ENCODE measurements around the gene ANXA11.

The ANXA11 gene

DNA sequence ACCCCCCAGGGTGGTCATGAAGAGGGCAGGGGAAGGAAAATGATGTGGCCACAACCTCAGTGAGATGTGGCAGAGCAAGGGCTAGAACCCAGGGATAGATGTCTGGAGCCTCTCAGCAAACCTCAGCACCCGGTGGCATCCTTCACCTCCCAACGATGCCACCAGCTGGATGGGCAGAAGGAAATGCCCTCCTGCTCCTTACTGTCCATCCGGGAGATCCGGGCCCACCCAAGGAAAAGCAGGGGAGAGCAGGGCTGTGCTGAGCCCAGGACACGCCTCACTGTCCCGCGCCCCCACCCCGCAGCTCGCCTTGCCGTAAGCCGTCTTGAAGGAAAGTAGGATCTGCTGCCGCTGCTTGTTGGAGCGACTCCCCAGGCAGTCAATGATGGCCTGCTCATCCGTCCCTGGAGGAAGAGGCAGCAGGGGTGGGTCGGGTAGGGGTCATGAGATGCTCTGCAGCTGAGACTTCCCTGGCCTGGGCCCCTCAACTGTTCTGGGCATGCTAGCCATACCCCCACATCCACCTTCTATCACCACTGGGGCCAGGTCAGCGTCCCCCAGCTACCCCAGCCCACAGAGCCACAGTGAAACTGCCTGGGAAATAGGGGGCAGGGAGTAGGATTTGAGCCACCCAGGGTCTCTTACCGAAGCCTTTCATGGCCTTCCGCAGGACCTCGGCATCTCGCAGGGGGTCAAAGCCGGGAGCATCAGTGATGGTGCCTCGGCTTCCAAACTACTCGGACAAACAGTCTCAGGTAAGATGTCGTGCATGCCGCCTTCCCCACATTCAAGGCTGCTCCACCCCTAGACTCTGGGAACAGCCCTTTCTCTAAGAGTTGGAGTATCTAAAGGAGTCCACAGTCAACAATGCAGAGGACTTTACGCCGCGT is 38.5 kb downstream of the ANXA11 start:
- DNase-seq (ENCODE audit: low read depth in 3 of 3, low spot score in 1 of 3) = no peak

DNA sequence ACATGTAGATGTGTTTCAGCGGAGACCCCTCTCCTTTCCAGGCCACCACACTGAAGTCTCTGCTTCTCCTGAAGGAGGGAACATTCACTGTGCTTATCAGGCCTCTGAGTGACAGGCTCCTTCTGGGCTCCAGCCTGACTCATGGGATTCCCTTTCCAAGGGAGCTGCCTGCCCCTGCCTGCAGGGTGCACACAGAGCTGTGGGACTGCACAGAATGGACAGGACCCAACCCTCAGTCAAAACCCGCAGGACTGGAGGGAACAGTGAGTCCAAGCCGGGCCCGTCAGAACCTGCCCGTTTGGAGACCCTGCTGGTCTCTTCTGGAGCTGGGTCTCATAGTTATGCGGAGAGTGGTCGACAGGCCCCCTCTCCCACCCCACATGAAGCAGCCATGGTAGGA is 40.2 kb downstream of the ANXA11 start:
- DNase-seq (ENCODE audit: low read depth in 3 of 3, low spot score in 1 of 3) = no peak

DNA sequence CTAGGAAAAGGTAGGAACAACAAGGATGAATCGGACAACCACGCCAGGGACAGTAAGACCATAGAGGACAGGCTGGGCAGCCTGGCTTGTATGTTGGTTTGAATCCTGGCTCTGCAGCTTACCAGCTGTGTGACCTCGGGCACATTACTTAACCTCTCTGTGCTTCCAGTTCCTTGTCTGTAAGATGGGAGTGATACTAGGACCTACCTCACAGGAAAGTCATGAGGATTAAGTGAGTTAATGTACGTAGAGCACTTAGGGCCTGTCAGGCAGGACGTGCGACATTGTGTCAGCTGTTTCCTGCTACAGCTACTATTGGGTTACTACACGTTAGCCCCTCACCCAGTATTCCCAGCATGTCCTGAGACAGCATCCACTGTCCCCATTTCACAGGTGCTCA is 40.7 kb downstream of the ANXA11 start:
- no peak for DNase-seq (ENCODE audit: low read depth in 3 of 3, low spot score in 1 of 3)

DNA sequence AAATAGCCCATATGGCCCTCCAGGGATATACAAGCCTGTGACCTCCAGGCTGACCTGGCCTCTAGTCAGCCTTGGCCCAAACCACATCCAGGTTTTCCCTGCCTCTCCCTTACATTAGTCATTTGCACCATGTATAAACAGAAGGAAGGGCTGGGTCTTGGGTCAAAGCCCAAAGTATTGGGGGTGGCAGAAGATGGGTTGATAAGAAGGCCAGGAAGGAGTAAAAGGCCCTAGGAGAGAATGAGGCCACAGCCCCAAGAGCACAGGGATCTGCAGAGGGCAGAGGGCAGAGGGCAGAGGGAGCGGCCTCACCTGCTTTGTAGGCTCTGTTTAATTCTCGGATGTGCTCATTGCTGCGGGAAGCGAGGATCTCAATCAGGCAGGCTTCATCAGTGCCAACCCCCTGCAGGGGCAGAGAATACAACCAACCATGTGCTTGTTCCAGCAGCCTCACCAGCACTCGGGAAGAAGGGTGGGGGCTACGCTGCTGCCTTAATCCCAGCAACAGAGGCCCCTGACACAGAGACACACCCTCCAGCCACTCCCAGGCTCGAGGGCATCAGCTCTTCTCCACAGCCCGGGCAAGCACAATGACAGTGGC is 41.5 kb downstream of the ANXA11 start:
- DNase-seq (ENCODE audit: low read depth in 3 of 3, low spot score in 1 of 3) = no peak

DNA sequence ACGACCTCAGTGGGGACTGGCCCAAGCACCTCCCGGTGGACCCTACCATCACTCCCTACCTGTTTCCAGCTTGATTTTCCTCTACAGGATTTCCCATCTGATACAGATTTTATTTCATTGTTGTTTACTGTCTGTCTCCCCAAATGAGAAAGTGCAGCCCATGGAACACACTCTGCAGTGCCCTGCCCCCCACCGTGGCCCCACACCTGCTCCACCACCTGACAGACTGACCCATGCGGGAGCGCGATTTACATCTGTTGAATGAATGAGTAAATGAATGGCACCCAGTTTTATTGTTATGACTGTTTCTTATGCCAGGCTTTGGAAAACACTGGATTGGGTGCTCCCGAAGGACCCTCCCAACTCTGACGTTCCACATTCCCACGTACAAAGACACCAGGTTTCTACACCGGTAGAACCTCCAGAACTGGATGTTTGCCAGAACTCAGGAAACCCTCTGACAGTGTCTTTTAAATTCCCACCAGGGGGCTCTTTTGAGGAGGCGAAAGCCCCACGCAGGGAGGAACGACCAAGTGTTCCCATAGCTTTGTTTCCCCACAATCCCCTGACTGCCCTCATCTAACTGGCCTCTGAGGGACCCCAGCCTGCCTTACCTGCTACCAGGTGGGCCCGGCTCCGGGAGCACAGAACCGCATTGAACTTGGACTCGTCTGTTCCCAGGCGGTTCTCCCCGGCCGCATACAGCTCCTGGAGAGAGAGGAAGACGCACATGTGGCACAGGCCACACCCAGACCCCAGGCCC is 43.8 kb downstream of the ANXA11 start:
- no peak for DNase-seq (ENCODE audit: low read depth in 3 of 3, low spot score in 1 of 3)

DNA sequence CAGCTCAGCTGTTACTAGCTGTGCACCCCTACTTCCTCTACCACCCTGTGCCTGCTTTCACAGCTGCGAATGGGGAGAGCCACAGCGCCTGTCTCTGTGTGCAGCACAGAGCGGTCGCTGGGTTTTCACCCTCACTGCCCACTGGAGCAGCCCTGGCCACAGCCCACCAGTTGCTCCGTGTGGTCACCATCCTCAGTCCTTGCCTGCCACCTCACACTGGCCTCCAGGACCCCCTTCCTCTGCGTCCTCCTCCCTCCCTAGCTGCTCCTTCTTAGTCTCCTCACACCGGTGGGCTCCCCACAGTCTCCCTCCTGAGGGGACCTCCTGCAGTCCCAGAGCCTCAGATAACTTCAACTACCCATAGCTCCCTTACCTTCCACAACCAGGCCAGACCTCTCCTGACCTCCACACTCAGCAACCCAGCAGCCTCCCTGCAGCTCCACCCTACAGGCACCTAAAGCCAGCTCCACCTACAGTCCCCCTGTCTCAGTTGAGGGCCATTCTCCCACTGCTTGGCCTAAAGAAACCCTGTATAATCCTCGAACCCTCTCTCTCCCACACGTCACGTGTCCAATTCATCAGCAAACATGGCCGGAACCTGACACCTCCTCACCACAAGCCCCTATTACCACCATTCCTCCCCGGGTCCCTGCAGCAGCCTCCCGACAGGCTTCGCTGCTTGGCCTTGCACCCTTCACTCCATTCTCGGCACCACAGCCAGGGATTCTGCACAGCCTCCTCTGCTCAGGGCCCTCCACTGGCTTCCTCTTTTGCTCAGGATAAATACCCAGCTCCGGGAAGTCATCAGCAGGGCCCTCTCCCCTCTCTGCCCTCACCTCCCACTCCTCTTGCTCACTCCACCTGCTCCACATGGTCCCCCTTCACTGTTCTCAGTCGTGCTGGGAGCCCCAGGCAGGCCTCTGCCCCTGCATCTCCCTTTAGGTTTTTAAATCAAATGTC is 44.7 kb downstream of the ANXA11 start:
- DNase-seq (ENCODE audit: low read depth in 3 of 3, low spot score in 1 of 3) = no peak

DNA sequence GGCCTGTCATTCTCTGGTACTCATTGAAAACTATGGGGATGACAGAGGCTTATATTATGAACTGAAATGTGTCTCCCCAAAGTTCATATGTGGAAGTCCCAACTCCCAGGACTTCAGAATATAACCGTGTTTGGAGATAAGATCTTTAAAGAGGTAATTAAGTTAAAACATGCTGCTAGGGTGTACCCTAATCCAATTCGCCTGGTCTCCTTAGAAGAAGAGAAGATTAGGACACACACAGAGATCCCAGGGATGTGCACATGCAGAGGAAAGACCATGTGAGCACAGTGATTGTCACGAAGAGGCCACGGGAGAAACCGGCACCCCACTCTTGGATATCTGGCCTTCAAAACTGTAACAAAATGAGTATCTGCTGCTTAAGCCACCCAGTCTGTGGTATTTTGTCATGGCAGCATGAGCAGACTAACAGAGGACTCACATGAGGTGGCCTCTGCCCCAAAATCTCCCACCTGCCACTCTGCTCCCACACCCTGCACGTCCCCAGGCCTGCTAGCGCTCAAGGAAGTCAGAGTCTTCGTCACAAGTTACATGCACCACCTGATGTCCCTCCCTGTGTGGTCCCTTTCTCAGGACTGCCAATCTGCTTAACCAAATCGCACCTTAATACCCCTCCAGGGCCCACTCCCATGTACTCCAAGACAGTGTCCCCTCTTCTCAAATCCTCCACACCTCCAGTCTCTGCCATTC is 46.0 kb downstream of the ANXA11 start:
- no peak for DNase-seq (ENCODE audit: low read depth in 3 of 3, low spot score in 1 of 3)

DNA sequence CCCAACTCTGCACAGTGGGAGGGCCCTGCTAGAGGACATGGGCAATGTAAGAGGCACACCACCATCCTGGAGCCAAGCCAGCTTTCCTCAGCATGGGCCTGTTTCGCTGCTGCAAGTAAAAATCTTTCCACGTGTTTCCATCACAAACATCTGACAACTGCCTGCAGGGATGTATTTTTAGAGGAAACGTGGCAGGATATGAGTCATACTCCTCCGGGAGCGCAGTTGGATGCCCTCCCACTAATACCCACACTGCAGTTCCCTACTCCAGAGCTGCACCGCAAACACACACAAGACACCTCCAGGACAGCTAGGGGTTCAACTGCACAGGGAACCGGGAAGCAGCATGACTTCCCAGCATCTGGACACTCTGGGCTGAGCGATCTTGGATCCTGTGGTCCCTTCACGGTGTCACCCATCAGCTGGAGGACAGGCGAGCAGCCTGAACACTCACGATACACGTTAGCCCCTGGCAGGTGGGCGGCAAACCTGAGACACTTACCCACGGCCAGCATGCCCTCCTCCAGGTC is 46.7 kb downstream of the ANXA11 start:
- no peak for DNase-seq (ENCODE audit: low read depth in 3 of 3, low spot score in 1 of 3)

DNA sequence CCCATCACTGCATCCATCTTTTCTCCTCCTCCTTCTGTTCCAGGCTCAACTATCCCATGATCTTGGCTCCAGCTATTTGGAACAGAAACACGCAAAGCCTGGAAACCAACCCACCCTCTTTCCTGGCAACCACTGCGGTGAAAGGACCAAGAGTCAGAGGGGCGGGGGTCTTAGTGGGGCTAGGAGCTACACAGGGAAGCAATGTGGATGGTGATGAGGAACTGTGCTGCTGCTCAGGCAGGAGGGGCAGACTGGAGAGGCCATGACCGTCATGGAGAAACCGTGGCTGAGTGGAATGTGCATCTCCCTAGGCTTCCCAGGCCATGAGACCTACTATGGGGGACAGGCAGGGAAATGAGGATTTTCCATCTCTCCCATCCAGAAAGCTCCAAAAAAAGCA is 47.2 kb downstream of the ANXA11 start:
- DNase-seq (ENCODE audit: low read depth in 3 of 3, low spot score in 1 of 3) = no peak

DNA sequence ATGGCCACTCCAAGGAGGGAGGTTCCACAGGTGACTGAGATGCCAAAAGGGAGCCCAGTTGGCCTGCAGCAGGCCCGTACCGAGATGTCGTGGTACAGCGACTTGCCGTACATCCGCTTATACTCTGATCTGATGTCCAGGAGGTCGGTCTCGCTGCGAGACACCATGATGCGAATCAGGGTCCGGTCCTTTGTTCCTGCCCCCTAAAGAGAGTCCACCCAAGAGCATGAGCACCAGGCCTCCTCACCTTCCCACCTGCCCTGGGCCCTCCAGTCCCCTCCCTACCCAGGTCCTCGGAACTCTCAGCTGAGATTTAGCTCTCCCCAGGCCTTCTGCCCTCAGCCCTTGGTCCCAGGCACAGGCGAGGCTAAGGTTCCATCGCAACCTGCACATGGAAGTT is 47.8 kb downstream of the ANXA11 start:
- no peak for DNase-seq (ENCODE audit: low read depth in 3 of 3, low spot score in 1 of 3)

DNA sequence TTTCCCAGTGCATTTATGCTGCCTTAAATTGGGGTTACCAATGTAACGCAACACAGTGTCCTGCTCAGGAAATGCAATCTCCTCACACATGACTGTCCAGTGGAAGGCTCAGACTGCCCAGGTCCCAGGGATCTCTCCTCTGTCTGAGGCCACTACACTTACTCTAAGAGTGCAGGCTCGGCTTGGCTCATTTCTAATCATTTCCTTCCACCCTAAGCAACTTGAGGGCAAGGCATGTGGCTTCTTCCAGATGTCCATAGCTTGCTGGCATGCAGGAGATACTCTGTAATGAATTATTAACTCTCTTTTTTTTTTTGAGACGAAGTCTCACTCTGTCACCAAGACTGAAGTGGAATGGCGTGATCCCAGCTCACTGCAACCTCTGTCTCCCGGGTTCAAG is 49.1 kb downstream of the ANXA11 start:
- DNase-seq (ENCODE audit: low read depth in 3 of 3, low spot score in 1 of 3) = no peak

DNA sequence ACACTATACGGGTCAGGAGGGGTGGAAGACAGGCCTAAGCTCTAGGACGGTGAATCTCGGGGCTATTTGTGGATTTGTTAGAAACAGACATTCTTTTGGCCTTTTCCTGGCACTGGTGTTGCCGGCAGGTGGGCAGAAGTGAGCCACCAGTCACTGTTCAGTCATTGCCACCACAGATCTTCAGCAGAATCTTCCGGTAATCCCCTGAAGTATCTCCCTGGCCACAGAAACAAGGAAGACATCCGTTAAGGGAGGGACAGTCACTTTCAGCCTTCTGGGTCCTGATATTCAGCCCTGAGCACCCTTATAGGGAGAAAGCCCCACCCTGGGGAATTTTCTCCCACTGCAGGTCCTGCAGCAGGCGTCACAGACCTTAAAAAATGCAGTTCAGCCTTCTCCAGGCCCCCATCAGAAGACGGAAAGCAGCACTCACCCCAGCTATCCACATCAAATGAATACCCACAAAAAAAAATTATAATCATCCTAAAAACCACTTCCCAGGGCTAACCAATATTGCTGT is 49.6 kb downstream of the ANXA11 start:
- no peak for DNase-seq (ENCODE audit: low read depth in 3 of 3, low spot score in 1 of 3)

DNA sequence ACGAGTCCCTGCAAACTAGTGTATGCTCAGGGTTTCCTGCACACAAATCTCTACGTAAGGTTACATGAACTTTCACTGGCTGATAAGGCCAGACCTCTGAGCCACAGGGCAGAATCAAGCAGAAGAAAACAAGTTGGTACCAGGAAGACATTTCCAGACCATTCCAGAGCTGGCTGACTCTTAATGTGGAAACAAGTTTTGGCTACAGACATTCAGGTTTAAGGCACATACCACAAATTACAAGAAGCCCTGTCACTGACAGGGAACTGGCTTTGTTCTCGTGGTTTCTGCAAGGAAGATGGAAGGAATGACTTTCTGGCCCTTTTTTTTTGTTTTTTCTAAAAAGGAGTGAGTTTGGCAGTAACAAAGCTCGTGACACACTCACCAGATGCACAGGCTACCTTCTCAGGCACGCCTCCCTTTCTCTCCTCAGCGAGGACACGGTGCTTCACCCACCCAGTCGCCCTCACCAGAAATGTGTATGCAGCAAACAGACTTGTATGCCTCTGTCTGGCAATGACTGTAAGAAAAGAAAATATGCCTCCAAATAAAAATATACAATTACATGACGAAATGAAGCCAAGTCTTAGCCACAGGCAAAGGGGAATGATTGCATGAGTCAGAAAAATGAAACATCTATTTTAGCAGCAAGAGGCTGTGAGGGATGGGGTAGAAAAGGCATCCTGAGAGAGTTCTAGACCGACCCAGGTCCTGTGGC is 50.2 kb downstream of the ANXA11 start:
- no peak for DNase-seq (ENCODE audit: low read depth in 3 of 3, low spot score in 1 of 3)

DNA sequence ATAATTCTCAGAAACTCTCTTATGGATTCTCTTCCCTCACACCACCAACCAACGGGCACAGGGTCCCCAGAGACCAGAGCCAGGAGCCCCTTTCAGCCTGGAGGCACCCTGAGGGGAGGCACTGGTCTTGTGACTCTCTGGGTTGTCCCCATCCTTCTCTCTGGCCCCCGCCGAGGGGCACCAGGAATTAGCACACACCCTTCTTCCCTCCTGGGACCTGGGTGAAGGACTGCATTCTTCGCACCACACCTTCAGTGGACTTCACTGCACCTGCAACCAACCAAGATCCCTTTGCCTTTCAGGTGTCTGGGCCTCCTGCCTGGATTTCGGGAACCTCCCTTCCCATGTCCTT is 50.7 kb downstream of the ANXA11 start:
- no peak for DNase-seq (ENCODE audit: low read depth in 3 of 3, low spot score in 1 of 3)

DNA sequence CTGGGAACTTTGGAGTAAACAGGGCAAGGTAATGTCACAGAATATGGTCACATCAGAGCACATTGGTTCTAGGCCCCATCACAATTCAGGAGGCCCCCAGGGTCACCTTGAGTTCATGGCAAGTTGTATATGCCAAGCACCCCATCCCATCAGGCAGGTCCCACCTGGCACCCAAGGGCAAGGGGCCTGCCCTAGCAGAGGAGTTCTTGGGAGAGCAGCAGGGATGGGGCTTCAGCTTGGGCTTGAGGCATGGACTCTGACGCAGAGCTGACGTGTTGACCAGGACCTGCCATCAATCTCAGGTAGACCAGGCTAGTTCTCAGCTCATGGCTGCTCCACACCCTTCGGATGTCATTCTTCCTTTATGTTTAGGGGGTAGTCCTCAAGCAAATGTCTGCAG is 51.9 kb downstream of the ANXA11 start:
- no peak for DNase-seq (ENCODE audit: low read depth in 3 of 3, low spot score in 1 of 3)

DNA sequence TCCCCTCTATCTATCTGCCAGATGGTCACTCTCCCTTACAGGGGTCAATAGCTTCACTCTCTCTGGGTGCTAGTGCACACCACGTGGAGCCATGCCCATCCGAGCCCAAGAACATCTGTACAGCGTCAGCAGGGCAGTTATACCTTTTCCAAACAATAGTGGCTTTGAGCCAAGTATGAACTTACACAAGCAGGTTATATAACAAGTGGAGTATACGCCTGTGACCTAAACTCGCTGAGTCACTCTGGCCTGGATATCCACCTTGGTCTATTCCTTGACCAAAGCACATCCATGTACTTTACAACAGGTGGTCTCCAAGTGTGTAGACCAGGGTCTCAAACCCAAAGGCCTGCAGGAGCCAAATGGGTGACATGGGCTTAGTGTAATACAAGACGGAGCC is 52.5 kb downstream of the ANXA11 start:
- DNase-seq (ENCODE audit: low read depth in 3 of 3, low spot score in 1 of 3) = no peak

DNA sequence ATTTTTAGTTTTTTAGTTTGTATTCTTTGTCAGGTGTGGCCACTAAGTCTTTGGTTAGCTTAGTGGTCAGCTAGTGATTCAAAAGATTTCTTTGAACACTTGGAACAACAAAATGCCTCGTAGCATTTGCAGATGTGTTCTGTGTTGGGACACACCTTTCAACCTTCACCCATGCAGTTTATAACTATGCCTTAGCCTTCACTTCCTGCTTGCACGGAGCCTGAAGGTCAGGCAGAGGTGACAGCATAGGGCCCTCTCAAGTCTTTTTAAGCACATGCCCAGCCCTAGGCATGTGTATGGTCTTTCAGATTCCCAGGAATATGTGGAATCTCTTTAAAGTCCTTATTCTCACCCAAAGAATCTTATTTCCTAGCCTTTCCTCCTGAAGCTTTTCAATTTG is 55.2 kb downstream of the ANXA11 start:
- DNase-seq (ENCODE audit: low read depth in 3 of 3, low spot score in 1 of 3) = no peak

DNA sequence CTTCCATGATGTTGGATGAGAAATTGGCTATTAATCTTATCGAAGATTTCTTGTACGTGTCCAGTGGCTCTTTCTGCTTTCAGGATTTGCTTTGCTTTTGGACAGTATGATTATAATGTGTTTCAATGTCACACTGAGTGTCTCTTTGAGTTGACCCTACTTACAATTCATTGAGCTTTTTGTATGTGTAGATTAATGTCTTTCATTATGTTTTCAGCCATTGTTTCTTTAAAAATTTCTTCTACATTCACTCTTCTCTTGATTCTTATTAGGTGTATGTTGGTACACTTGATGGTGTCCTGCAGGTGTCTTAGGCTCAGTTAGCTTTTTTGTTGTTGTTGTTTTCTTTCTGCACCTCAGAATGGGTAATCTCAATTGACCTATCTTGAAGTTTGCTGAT is 56.2 kb downstream of the ANXA11 start:
- no peak for DNase-seq (ENCODE audit: low read depth in 3 of 3, low spot score in 1 of 3)

DNA sequence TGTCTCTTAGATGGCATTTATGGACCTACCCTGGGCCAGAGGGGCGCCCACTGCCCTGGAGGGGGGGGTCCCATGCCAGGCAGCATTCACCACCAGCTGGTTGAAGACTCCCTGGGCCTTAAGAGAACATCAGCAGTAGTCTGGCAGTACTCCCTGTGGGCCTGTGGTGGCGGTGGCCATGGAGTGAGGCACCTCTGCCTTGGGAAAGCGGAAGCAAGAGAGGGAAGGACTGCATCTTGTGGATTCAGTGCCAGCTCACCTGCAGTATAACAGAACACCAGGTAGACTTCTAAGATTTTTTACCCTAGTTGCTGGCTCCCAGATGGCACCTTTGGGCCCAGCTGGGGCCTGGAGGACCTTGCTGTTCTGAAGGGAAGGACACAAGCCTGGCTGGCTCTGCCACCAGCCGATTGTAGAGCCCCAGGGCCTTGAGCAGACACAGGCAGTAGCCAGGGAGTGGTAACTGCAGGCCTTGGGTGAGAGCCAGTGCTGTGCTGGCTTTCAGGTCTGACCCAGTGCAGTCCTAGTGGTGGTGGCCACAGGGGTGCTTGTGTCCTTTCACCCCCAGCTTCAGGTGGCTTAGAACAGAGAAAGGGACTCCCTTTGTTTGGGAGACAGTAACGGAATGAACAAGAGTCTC is 57.1 kb downstream of the ANXA11 start:
- no peak for DNase-seq (ENCODE audit: low read depth in 3 of 3, low spot score in 1 of 3)
